ENCODE measurements around the gene CEP128.

CEP128 gene

DNA sequence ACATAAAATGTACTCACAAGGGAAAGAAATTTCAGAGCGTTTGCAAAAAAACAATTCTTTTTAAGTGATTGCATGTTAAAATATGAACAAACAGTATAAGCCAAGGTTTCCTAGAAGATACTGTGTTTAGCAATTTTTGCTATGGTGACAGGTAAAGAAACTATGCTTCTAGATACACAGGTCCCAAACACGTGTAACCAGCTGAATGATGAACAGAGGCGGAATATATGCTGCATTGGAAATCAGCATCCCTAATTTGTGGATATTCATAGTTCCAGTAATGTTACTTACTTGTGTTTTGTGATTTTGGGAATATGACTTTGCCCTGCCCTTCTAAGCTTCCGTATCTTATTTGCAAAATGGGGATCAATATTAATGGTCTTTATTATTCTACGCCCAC lies 403.9 kb downstream of the CEP128 start:
- DNase-seq: no peak

DNA sequence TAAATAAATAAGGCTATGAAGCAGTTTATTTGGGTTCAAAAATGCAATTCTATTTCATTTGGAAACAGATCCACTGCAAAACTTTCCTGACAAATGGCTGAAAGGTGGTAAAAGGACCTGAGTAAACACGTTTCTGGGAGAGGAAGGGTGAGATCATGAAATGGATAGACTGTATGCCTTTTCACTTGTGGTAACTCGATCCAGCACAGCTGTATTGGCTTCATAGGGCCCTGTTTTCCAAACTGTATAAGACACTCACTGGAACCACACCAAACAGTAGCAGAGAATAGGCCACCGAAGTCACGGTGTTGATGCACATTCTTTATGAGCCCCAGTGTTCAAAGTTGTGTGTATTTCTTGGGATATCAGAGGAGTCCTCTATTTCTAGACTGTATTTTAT lies 405.1 kb downstream of the CEP128 start:
- no peak for DNase-seq

GRCh38 chr14:80535171-80535570 lies 406.4 kb downstream of the CEP128 start:
- no peak for DNase-seq

- DNase-seq: no peak
These were observed 417.9 kb downstream of the CEP128 start for GRCh38 chr14:80523518-80524117.

GRCh38 chr14:80522936-80523335 lies 418.6 kb downstream of the CEP128 start:
- no peak for DNase-seq

DNA sequence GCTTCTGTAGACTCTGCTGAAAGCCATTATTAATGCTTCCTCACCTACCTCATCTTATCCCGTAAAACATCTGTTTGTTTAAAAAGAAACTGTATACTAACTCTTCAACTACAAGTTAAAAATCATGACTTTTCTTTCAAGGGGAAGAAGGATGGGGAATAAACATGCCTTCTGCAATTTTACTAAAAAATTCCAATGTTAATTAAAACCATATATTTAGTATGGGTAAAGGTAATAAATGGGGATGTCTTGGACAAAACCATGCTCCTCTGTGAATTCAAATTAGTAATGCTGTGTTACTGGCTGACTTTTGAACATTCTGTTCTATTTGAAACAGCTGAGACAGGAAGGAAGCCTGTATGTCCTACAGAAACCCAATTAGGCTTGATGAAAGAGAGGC lies 419.1 kb downstream of the CEP128 start:
- no peak for DNase-seq

DNA sequence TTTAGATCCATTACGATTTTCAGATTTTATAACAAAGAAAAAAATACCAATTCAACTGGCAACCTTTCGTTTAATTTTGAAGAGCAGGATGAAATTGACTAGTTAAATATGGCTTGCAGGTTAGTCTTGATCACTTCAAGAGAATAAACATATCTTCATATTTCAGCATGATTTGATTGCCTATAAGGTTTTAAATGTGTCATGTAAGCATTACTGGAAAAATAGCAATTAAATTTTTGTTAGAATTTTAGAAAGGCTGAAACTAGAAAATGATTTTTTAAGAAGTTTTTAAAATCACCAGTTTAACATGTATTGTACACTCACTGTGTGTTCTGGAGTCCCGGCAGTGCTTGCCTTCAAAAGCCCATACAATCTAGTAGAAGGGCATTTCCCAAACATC lies 420.1 kb downstream of the CEP128 start:
- DNase-seq: no peak

DNA sequence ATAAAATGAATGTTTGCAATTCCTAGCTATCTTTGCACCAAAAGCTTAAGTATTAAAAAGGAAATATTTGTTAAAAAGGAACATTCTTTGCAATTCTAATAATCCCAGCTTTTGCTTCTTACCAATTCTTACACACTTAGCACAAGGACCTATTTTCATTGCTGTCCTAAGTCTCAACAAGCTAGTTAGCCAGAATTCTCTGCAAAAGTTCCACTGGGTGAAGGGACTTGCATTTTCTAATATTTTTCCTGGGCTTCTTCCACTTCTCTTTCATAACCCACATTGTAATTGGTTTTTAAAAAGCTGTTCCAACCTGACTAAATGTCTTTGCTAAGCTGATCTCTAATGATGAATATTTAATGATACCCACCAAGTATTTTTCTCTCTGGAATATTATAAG lies 422.5 kb downstream of the CEP128 start:
- no peak for DNase-seq

DNA sequence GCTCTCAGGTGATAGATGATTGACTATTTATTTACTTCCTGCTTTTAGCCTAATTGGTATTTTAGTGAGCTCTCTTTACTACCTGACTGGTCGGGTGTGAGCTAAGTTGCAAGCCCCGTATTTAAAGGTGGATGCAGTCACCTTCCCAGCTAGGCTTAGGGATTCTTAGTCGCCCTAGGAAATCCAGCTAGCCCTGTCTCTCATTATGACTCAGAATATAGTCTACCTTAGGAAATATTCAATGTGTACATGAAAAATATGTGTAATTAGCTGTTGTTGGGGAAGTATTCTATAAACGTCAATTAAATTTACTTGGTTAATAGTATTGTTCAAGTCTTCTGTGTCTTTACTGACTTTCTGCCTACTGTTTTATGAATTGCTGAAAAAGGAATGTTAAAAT lies 423.4 kb downstream of the CEP128 start:
- DNase-seq: no peak

DNA sequence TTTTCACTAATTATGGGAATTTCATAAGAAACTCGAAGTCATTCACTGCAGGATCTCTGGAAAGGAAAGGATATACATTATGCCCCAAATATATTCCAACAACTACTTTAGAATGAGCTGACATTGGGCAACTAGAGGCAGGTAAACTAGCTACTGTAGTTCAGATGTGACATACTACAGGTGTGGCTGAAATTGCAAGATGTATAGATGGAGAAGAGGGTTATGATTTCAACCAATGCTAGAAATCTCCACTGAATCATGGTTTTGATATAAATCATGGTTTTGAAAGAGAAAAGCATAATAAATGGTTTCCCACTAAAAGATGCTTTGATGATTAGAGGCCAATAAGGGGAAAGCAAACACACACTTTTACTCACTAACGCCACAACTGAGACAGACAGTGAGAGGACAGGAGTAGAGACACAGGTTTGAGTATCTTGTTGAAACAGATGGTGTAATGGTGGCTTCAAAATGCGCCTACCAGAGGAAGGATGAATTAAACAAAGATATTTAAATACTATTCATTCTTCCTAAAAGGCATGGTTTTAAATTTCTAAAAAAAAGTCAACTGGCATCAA lies 434.2 kb downstream of the CEP128 start:
- no peak for DNase-seq

GRCh38 chr14:80504781-80505180 lies 436.8 kb downstream of the CEP128 start:
- no peak for DNase-seq

DNA sequence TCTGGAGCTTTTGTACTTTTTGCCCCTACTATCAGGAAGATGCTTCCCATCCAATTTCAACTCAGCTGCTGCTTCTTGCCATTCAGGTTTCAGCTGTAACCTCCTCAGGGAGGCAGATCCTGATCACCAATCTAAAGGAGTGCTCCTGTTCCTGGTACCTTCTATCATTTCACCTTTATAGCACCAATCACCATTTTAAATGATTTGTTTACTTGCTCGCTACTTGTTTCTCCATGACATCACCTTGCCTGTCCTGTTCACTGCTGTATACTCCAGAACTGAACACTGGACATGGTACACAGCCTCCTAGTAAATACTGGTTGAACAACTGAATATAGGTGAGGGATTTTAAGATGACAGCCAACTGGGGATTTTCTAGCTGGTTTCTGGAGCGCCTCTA lies 443.0 kb downstream of the CEP128 start:
- no peak for DNase-seq

- DNase-seq: no peak
These were observed 445.4 kb downstream of the CEP128 start for GRCh38 chr14:80496090-80496489.

DNA sequence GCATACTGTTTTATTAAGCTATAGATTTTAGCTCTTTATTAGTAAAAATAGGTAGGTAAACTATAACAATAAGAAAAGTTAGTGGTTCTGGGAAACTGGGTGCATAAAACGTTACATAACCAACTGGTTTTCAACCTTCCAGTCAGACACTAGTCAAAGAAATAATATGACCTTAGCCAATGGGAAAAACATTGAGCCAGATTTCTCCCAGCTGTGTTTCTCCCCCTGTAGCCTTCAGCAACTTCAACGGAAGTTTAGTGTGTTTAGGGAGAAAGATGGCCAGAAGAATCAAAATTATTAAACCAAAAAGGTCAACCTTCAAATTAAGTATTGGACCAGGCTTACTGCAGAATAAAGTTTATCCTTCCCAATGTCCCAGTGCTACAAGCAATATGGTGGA lies 446.8 kb downstream of the CEP128 start:
- DNase-seq: no peak

GRCh38 chr14:80493620-80494019 lies 447.9 kb downstream of the CEP128 start:
- DNase-seq: no peak

- no peak for DNase-seq
These were observed 449.9 kb downstream of the CEP128 start for GRCh38 chr14:80491650-80492049.

DNA sequence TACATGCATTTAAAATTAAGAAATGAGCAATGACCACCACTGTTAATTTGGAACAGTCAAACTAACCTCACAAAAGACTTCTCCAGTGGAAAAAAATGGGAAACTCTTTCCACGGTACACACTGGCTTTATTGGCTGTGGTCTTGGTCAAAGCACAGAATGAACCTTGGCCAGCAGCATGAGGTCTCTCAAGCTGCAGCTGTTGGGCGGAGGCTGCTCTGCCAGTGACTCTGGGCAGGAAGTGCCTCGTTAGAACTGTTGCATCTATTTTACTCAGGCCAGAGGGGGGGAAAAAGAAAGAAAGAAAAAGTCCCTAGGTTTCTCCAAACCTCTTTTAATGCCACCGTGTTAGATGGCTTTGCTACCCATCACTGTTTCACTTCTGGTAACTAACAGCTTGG lies 450.4 kb downstream of the CEP128 start:
- DNase-seq: no peak

GRCh38 chr14:80489513-80489912 lies 452.0 kb downstream of the CEP128 start:
- DNase-seq: no peak

DNA sequence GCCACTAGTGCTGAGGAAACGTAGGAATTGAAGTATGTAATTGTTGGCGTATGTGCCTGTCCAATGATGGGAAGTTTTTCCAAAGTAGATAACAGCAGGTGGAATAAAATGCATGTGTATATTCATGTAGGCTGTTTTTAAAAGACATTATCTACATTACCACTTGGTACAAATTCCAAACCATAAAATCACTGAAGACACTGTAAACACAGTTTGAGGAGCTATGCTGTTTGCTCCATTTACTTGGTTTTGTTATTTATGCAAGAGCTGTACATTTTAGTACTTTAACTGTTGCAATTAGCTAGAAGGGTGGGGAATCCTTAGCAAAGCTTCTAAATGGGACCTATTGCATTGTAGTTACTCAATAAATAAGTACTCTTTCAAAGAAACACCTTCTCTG lies 455.8 kb downstream of the CEP128 start:
- no peak for DNase-seq

DNA sequence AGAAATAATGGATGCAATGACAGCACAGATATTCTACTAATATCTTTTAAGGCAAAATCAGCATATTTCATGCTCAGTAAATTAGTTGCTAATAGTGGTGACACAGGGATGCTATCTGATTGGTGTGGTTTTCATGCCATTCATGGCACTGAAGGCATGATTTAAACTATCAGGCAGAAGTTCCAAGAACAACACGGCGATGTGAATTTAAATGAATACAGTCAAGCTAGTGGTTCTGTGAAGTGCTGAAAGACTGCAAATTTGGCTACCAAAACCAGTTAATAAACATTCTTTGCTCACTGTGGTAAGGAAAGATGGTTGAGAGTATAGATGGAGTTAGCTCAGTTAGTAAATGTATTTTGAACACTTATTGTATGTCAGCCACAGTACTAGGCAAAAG lies 458.2 kb downstream of the CEP128 start:
- no peak for DNase-seq

DNA sequence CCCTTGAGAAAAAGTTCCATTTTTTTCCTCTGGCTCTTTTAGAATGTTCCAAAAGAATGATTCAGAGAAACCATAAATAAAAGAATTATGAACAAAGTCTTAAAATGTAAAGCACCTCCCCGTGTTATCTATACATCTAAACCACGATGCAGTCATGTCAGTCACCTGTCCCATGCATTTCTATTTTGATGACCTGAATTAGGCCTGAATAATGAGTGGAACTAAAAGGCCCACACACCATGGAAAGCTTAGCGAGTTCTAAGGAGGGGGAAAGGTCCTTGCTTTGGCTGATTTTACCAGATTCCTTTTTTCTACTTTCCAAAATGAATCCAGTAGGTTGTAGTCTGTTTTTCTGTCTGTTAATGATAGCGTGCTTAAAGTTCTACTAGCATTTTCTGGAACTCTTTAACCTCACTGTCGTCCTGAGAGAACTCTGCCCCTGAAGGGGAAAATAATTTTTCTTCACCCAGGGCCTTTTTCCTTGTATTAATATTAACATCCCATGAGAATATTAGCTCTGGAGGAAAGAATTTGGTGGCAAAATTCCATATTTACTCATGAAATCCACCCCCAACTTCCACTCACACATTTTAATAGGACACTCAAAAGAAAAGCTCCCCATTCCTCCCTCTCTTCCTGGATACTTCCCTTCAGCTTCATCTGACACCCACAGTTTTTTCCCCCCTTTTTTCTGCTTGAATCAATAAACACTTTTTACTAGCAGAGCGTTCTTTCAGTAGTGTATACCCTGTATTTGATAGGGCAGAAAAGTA lies 464.0 kb downstream of the CEP128 start:
- no peak for DNase-seq

DNA sequence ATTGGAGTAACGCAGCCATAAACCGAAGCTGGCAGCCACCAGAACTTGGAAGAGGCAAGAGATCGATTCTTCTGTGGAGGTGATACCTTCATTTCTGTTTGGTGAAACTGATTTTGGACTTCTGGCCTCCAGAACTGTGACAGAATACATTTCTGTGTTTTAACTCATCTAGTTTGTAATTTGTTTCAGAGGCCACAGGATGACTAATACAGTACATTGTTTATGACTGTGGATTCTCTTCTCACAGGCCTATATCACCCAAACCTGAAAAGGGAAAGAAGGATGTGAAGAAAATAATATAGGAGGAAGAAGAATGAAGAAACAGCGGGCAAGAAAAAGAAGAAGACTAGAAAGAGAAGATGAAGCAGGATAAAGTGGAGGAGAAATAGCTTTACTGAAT lies 466.5 kb downstream of the CEP128 start:
- DNase-seq: no peak

GRCh38 chr14:80468331-80469122 lies 473.0 kb downstream of the CEP128 start:
- DNase-seq: no peak

All from stimulated activated naive CD4-positive, alpha-beta T cell (primary cell).